ENCODE results near the gene TLR10.

DNA sequence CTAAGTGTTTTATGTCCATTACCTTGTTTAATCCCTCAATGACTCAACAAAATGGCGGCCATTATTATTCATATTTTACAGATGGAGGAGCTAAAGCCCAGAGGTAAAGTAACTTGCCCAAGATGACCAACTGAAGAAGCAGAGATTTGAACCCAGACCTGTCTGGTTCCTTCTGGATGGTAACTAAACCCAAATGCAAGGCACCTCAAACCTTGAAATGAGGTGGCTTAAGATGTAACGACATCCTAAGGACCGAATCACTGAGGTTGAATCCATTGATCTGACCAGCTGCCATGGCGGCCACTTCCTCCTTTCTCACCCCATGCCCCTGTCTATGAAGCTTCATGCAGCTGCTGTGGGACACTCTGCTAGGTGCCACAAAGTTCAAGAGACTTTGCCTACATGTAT, 932 bp downstream of the TLR10 start:
- TF ChIP-seq, protein P1, sequence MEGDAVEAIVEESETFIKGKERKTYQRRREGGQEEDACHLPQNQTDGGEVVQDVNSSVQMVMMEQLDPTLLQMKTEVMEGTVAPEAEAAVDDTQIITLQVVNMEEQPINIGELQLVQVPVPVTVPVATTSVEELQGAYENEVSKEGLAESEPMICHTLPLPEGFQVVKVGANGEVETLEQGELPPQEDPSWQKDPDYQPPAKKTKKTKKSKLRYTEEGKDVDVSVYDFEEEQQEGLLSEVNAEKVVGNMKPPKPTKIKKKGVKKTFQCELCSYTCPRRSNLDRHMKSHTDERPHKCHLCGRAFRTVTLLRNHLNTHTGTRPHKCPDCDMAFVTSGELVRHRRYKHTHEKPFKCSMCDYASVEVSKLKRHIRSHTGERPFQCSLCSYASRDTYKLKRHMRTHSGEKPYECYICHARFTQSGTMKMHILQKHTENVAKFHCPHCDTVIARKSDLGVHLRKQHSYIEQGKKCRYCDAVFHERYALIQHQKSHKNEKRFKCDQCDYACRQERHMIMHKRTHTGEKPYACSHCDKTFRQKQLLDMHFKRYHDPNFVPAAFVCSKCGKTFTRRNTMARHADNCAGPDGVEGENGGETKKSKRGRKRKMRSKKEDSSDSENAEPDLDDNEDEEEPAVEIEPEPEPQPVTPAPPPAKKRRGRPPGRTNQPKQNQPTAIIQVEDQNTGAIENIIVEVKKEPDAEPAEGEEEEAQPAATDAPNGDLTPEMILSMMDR (IDR thresholded peaks at IDR 0.05), result no peak
- TF ChIP-seq POLR2A (IDR thresholded peaks at IDR 0.05), result no peak

All from heart left ventricle (tissue), 13 donors.